Effector memory CD8-positive, alpha-beta T cell (primary cell): ENCODE results near the gene ADGRL3.
"Not testable (repeated sequence)": the region's sequence is repeated elsewhere in the genome, so short reads cannot be mapped to it uniquely, and the experiment has no call there.

Experiments used
- ATAC-seq: fragments of 150-1000 bp; cut with Tn5 transposase; replicated peaks from 2 replicates; pipeline ENCODE4 v1.10.0; 2021; ENCODE audit warnings: mild to moderate bottlenecking, moderate library complexity
- DNase-seq, 3 experiments: peaks; one replicate each; pipeline ENCODE4 v3.0.0; 2021
- H3K27ac Mint-ChIP-seq, 2 donors: one replicate each; pipeline ENCODE4 v1.8.0; 2022; ENCODE audit warnings: mild to moderate bottlenecking in 2 of 2, mixed read lengths in 2 of 2, moderate library complexity in 2 of 2
- H3K27me3 Mint-ChIP-seq, 2 donors: one replicate each; pipeline ENCODE4 v1.8.0; 2022; ENCODE audit warnings: mixed read lengths in 2 of 2
- H3K36me3 Mint-ChIP-seq: one replicate; pipeline ENCODE4 v1.8.0; 2022; ENCODE audit warnings: mild to moderate bottlenecking, moderate library complexity, mixed read lengths; ENCODE audit not compliant: insufficient read depth
- H3K4me1 Mint-ChIP-seq, 2 donors: one replicate each; pipeline ENCODE4 v1.8.0; 2022; ENCODE audit warnings: low read depth in 2 of 2, mixed read lengths in 2 of 2
- H3K4me3 Mint-ChIP-seq, 2 donors: one replicate each; pipeline ENCODE4 v1.8.0; 2022; ENCODE audit warnings: mild to moderate bottlenecking in 2 of 2, mixed read lengths in 2 of 2, moderate library complexity in 2 of 2
- H3K9me3 Mint-ChIP-seq, 2 donors: one replicate each; pipeline ENCODE4 v1.8.0; 2022; ENCODE audit warnings: mixed read lengths in 2 of 2

ADGRL3 gene

GRCh38 chr4:61372817-61373216 lies 172.7 kb downstream of the ADGRL3 start:
- ATAC-seq, DNase-seq, H3K9me3 Mint-ChIP-seq, H3K4me1 Mint-ChIP-seq, H3K36me3 Mint-ChIP-seq, H3K4me3 Mint-ChIP-seq, H3K27me3 Mint-ChIP-seq, H3K27ac Mint-ChIP-seq: not testable (repeated sequence)

- H3K27me3 Mint-ChIP-seq = no peaks in the 10 kb centered on the region
- no peaks in the 10 kb centered on the region for H3K4me1 Mint-ChIP-seq
- no peak overlapping the region for H3K4me3 Mint-ChIP-seq
- DNase-seq (no peak), ATAC-seq (no peak)
- H3K9me3 Mint-ChIP-seq = peaks cover 0 to 4% of the 10 kb centered on the region in 2 donors
- H3K27ac Mint-ChIP-seq = no peak overlapping the region
- no peaks in the 10 kb centered on the region for H3K36me3 Mint-ChIP-seq
These were observed 173.8 kb downstream of the ADGRL3 start for GRCh38 chr4:61373901-61374440.

- Mint-ChIP-seq H3K36me3 (no peaks in the 10 kb centered on the region), H3K27me3 (no peaks in the 10 kb centered on the region), H3K4me1 (no peaks in the 10 kb centered on the region), H3K4me3 (no peak overlapping the region), H3K9me3 (peaks cover 0 to 4% of the 10 kb centered on the region in 2 donors), H3K27ac (no peak overlapping the region)
- DNase-seq (no peak), ATAC-seq (no peak)
These were observed 174.3 kb downstream of the ADGRL3 start for GRCh38 chr4:61374447-61374891.

- no peak overlapping the region for H3K27ac Mint-ChIP-seq
- no peaks in the 10 kb centered on the region for H3K27me3 Mint-ChIP-seq
- no peaks in the 10 kb centered on the region for H3K36me3 Mint-ChIP-seq
- peaks cover 0 to 4% of the 10 kb centered on the region in 2 donors for H3K9me3 Mint-ChIP-seq
- no peaks in the 10 kb centered on the region for H3K4me1 Mint-ChIP-seq
- no peak overlapping the region for H3K4me3 Mint-ChIP-seq
- DNase-seq (no peak), ATAC-seq (no peak)
These were observed 175.2 kb downstream of the ADGRL3 start for GRCh38 chr4:61375301-61375700.

GRCh38 chr4:61376301-61376700 lies 176.2 kb downstream of the ADGRL3 start:
- ATAC-seq (no peak), DNase-seq (no peak)
- H3K4me1 Mint-ChIP-seq = no peaks in the 10 kb centered on the region
- peaks cover 4 to 6% of the 10 kb centered on the region in 2 donors for H3K9me3 Mint-ChIP-seq
- no peaks in the 10 kb centered on the region for H3K27me3 Mint-ChIP-seq
- no peaks in the 10 kb centered on the region for H3K36me3 Mint-ChIP-seq
- no peak overlapping the region for H3K27ac Mint-ChIP-seq
- H3K4me3 Mint-ChIP-seq = no peak overlapping the region

- DNase-seq = no peak
- Mint-ChIP-seq H3K9me3 (peaks cover 4 to 18% of the 10 kb centered on the region in 2 donors), H3K27me3 (no peaks in the 10 kb centered on the region), H3K36me3 (no peaks in the 10 kb centered on the region), H3K4me1 (no peaks in the 10 kb centered on the region), H3K27ac (no peak overlapping the region), H3K4me3 (no peak overlapping the region)
- ATAC-seq = no peak
These were observed 179.3 kb downstream of the ADGRL3 start for GRCh38 chr4:61379406-61379805.

- H3K27ac Mint-ChIP-seq = no peak overlapping the region
- peaks cover 6 to 24% of the 10 kb centered on the region in 2 donors for H3K9me3 Mint-ChIP-seq
- no peak overlapping the region for H3K4me3 Mint-ChIP-seq
- DNase-seq (no peak), ATAC-seq (no peak)
- no peaks in the 10 kb centered on the region for H3K36me3 Mint-ChIP-seq
- no peaks in the 10 kb centered on the region for H3K27me3 Mint-ChIP-seq
- H3K4me1 Mint-ChIP-seq = no peaks in the 10 kb centered on the region
These were observed 180.7 kb downstream of the ADGRL3 start for GRCh38 chr4:61380865-61381264.

GRCh38 chr4:61385256-61385655 lies 185.1 kb downstream of the ADGRL3 start:
- Mint-ChIP-seq H3K27me3 (no peaks in the 10 kb centered on the region), H3K27ac (no peak overlapping the region), H3K36me3 (no peaks in the 10 kb centered on the region), H3K4me1 (no peaks in the 10 kb centered on the region), H3K9me3 (peaks cover 9 to 42% of the 10 kb centered on the region in 2 donors), H3K4me3 (no peak overlapping the region)
- DNase-seq (no peak), ATAC-seq (no peak)

- H3K36me3 Mint-ChIP-seq, H3K4me3 Mint-ChIP-seq, H3K4me1 Mint-ChIP-seq, H3K27ac Mint-ChIP-seq, DNase-seq, H3K27me3 Mint-ChIP-seq, ATAC-seq: not testable (repeated sequence)
- H3K9me3 Mint-ChIP-seq = peaks cover 10 to 32% of the 10 kb centered on the region in 2 donors
These were observed 187.2 kb downstream of the ADGRL3 start for GRCh38 chr4:61387372-61387771.

GRCh38 chr4:61389640-61390039 lies 189.5 kb downstream of the ADGRL3 start:
- H3K4me1 Mint-ChIP-seq = no peaks in the 10 kb centered on the region
- H3K27ac Mint-ChIP-seq = no peak overlapping the region
- H3K9me3 Mint-ChIP-seq = peaks cover 10 to 24% of the 10 kb centered on the region in 2 donors
- ATAC-seq = no peak
- no peaks in the 10 kb centered on the region for H3K36me3 Mint-ChIP-seq
- DNase-seq = no peak
- H3K27me3 Mint-ChIP-seq = no peaks in the 10 kb centered on the region
- H3K4me3 Mint-ChIP-seq = no peak overlapping the region

- Mint-ChIP-seq H3K27ac (no peak overlapping the region), H3K9me3 (peaks cover 0 to 6% of the 10 kb centered on the region in 2 donors), H3K4me3 (no peak overlapping the region), H3K27me3 (no peaks in the 10 kb centered on the region), H3K4me1 (no peaks in the 10 kb centered on the region), H3K36me3 (no peaks in the 10 kb centered on the region)
- no peak for DNase-seq
- no peak for ATAC-seq
These were observed 195.6 kb downstream of the ADGRL3 start for GRCh38 chr4:61395754-61396153.

GRCh38 chr4:61397174-61397573 lies 197.0 kb downstream of the ADGRL3 start:
- no peak for ATAC-seq
- H3K4me1 Mint-ChIP-seq = no peaks in the 10 kb centered on the region
- peaks cover 0 to 6% of the 10 kb centered on the region in 2 donors for H3K9me3 Mint-ChIP-seq
- no peak overlapping the region for H3K27ac Mint-ChIP-seq
- H3K36me3 Mint-ChIP-seq = no peaks in the 10 kb centered on the region
- no peak for DNase-seq
- no peak overlapping the region for H3K4me3 Mint-ChIP-seq
- no peaks in the 10 kb centered on the region for H3K27me3 Mint-ChIP-seq

GRCh38 chr4:61400439-61401038 lies 200.4 kb downstream of the ADGRL3 start:
- Mint-ChIP-seq H3K9me3 (peaks cover 0 to 8% of the 10 kb centered on the region in 2 donors), H3K27ac (no peak overlapping the region), H3K4me3 (no peak overlapping the region), H3K36me3 (no peaks in the 10 kb centered on the region), H3K27me3 (no peaks in the 10 kb centered on the region), H3K4me1 (no peaks in the 10 kb centered on the region)
- DNase-seq = no peak
- ATAC-seq = no peak

- Mint-ChIP-seq H3K27ac (no peak overlapping the region), H3K9me3 (peaks cover 0 to 8% of the 10 kb centered on the region in 2 donors), H3K4me1 (no peaks in the 10 kb centered on the region)
These were observed 201.6 kb downstream of the ADGRL3 start for GRCh38 chr4:61401771-61402170.

More at GRCh38 chr4:61401771-61402170, 201.6 kb downstream of the ADGRL3 start:
- Mint-ChIP-seq H3K27me3 (no peaks in the 10 kb centered on the region), H3K36me3 (no peaks in the 10 kb centered on the region), H3K4me3 (no peak overlapping the region)
- DNase-seq (no peak), ATAC-seq (no peak)
